Measurements from ENCODE around the gene ZSWIM5.

DNA sequence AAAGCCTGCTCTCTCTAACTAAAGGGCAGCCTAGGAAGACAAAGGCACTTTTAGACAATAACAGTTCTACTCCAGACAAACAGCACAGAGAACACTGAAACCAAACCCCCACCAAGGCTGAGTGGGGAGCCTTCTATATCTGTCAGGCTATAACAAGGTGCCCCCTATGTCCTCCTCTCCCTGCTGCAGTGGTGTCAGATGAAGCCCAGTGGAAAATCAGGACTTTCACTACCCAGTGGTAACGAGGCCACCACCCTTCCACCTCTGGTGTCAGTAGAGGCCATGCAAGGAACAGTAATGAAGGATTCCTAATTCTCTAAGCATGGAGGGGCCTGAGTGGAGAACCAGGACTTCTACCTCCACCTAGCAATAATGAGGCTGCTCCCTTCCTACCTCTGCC lies 83.7 kb downstream of the ZSWIM5 start:
- TF ChIP-seq GATA2 (IDR thresholded peaks at IDR 0.05; ENCODE audit: low read depth, low read length) (no peak), GATA3 (IDR thresholded peaks at IDR 0.05; ENCODE audit: low read depth, low read length) (no peak)

Data from SH-SY5Y (cell line).